ENCODE results near the gene LENEP.

DNA sequence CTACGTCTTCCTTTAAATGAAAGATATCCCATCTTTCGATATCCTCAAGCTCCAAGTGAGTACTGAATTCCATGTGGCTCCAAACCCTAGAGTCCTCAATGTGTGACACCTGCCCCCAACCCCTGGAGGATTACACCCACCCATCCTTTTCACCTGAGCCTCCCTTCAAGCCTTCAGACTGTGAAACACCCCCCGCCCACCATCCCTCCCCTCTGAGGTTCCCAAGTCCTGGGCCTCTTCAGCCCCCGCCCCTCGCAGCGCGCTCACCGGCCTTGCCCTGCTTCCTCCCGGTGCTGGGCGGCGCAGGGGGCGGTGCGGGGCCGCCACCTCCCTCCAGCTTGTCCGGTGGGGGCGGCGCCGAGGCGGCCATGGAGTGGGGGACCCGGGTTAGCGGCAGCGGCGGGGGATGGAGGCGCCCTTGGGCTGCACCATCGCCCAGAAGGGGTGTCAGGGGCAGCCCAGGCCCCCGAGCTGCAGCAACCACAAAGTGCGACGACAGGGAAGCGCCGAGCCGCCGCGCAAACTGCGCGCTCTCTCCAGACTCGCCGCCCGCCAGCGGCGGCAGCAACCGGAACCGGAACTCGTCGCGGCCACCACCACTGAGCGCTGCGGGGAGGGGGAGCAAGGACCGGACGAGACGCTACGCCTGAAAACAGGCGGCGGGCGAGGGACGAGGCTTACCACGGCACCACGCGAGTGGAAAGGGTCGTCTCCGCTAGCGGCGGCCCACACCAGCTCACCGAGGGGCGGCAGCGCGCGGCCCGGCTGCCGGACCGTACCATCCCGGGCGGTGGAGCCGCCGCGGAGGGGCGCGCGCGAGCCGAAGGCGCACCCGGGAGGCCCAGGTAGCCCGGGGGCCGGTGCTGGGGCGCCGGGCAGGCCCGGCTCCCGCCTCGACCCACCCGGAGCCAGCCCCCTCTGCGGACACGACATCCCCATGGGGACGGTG is 31.9 kb upstream of the LENEP start, which contains the start of gene PYGO2:
- TF ChIP-seq SUZ12 (IDR thresholded peaks at IDR 0.05; ENCODE audit: extremely low read depth, insufficient read depth, insufficient read length) (no peak), ZNF274 (IDR thresholded peaks at IDR 0.05; ENCODE audit: low read depth, low read length) (no peak)

Data from NT2/D1 (cell line).